HepG2 (cell line): Measurements from ENCODE around the gene TDRD3. TPM values are rescaled to one million over a fixed set of nuclear protein-coding genes. Genes with fewer than 3 reads are reported as not detected.

ENCODE experiments used
- ATAC-seq: fragments of 200-7000 bp; cut with Tn5 transposase; 3 replicates; pipeline ENCODE4 v1.9.1; 2020; ENCODE audit warnings: mild to moderate bottlenecking, moderate library complexity
- BruUV-seq: library from RNA; stranded (reverse); fragments of 400-500 nt; replicated peaks from 2 replicates; lab custom pipeline; 2021; lab: Mats Ljungman, UMichigan
- CTCF ChIA-PET: fragments of 300-600 bp; formaldehyde crosslinking; extraction: SDS; loops from one replicate; lab custom pipeline; 2021; ENCODE audit warnings: low total read pairs, inconsistent platforms, low intra/inter-chr PET ratio; lab: Yijun Ruan, JAX
- POLR2A ChIA-PET: fragments of 350-600 bp; sonication (Branson Sonifier 250); formaldehyde crosslinking; loops from one replicate; lab custom pipeline; 2020; ENCODE audit warnings: antibody characterized with exemption, inconsistent platforms; lab: Yijun Ruan, JAX
- DNase-seq: peaks from one replicate; pipeline ENCODE4 v3.0.0-alpha.2; 2015; ENCODE audit warnings: low spot score
- FAIRE-seq: peaks from 3 replicates; lab custom pipeline; 2011; peaks lifted over from hg19 to GRCh38; lab: Jason Lieb, UNC
- H2AFZ ChIP-seq: one replicate; pipeline ENCODE4 v1.6.1; 2011; ENCODE audit warnings: low read length, inconsistent platforms
- H3K27ac ChIP-seq: fragments of 300-600 bp; 3 replicates; pipeline ENCODE4 v1.8.0; 2011; ENCODE audit warnings: mixed run types, mild to moderate bottlenecking, mixed read lengths, low read length, inconsistent platforms; ENCODE audit not compliant: insufficient read depth; ENCODE audit errors: extremely low read length
- H3K27me3 ChIP-seq, 2 experiments: fragments of 200-600 bp in 1 of 2; 2 replicates in 1 of 2; 3 replicates in 1 of 2; pipeline versions ENCODE4 v1.6.0 to v1.8.0; 2011; ENCODE audit warnings: low read length in 2 of 2, mild to moderate bottlenecking in 2 of 2, moderate library complexity in 2 of 2, inconsistent platforms in 1 of 2; ENCODE audit not compliant: insufficient read depth in 2 of 2, control insufficient read depth in 1 of 2
- H3K36me3 ChIP-seq, 2 experiments: fragments of 200-600 bp in 1 of 2; replicated peaks in 1 of 2; 2 replicates in 1 of 2; 3 replicates in 1 of 2; pipeline versions ENCODE4 v1.5.1 to v1.8.0; 2011; ENCODE audit warnings: low read length in 2 of 2, inconsistent platforms in 1 of 2; ENCODE audit not compliant: insufficient read depth in 2 of 2, control insufficient read depth in 1 of 2
- H3K4me1 ChIP-seq: 2 replicates; pipeline ENCODE4 v1.5.1; 2012; ENCODE audit warnings: low read length, inconsistent platforms; ENCODE audit not compliant: insufficient read depth
- H3K4me2 ChIP-seq: 2 replicates; pipeline ENCODE4 v1.6.0; 2011; ENCODE audit warnings: low read depth, low read length, inconsistent platforms
- H3K4me3 ChIP-seq, 3 experiments: fragments of 200-600 bp in 1 of 3; sonication (generic), shearing (Covaris generic) in 1 of 3; replicated peaks in 1 of 3; 2 replicates each; pipeline ENCODE4 v1.5.1; 2011 to 2016; ENCODE audit warnings: low read length in 3 of 3, inconsistent platforms in 2 of 3, low read depth in 2 of 3, mild to moderate bottlenecking in 2 of 3, control low read depth in 1 of 3, mixed read lengths in 1 of 3; ENCODE audit not compliant: insufficient read depth in 1 of 3
- H3K79me2 ChIP-seq: one replicate; pipeline ENCODE4 v1.6.1; 2011; ENCODE audit warnings: low read length, inconsistent platforms; ENCODE audit not compliant: insufficient read depth
- H3K9ac ChIP-seq: 2 replicates; pipeline ENCODE4 v1.6.0; 2011; ENCODE audit warnings: mild to moderate bottlenecking, low read depth, low read length, inconsistent platforms; ENCODE audit not compliant: insufficient read depth
- H3K9me3 ChIP-seq: 2 replicates; pipeline ENCODE4 v1.5.1; 2012; ENCODE audit warnings: mild to moderate bottlenecking, low read length
- H4K20me1 ChIP-seq: 2 replicates; pipeline ENCODE4 v1.6.0; 2011; ENCODE audit warnings: inconsistent platforms, mild to moderate bottlenecking, low read length, moderate library complexity; ENCODE audit not compliant: insufficient read depth
- IRX3 ChIP-seq: sonication (generic); formaldehyde crosslinking; IDR thresholded peaks from 2 replicates; pipeline ENCODE4 v1.8.1; 2023; ENCODE audit warnings: mild to moderate bottlenecking, low read depth, missing genetic modification reagents, borderline replicate concordance
- JUN ChIP-seq: sonication (generic); formaldehyde crosslinking; IDR thresholded peaks from 2 replicates; pipeline ENCODE4 v1.4.0; 2020; ENCODE audit warnings: mild to moderate bottlenecking, missing genetic modification reagents
- MAFG ChIP-seq: sonication (generic); formaldehyde crosslinking; IDR thresholded peaks from 2 replicates; pipeline ENCODE4 v1.5.1; 2020; ENCODE audit warnings: mild to moderate bottlenecking, missing genetic modification reagents
- MIXL1 ChIP-seq: IDR thresholded peaks from 2 replicates; pipeline ENCODE4 v1.6.1; 2016
- MTA1 ChIP-seq: sonication (generic); formaldehyde crosslinking; IDR thresholded peaks from 2 replicates; pipeline ENCODE4 v1.4.0; 2020; ENCODE audit warnings: missing genetic modification reagents, mild to moderate bottlenecking, borderline replicate concordance
- NCOR1 ChIP-seq: fragments of 200-600 bp; sonication (generic); IDR thresholded peaks from 2 replicates; pipeline ENCODE4 v1.7.0; 2017; ENCODE audit warnings: antibody characterized with exemption, low read length, borderline replicate concordance
- RBM39 ChIP-seq: fragments of 200-400 bp; formaldehyde crosslinking; IDR thresholded peaks from one replicate; pipeline ENCODE4 v1.6.1; 2018; ENCODE audit warnings: antibody characterized with exemption, mild to moderate bottlenecking, low read depth, low read length; ENCODE audit not compliant: poor library complexity, severe bottlenecking
- TAF15 ChIP-seq: fragments of 200-400 bp; formaldehyde crosslinking; IDR thresholded peaks from one replicate; pipeline ENCODE4 v1.6.1; 2018; ENCODE audit warnings: mild to moderate bottlenecking, low read depth, low read length; ENCODE audit not compliant: poor library complexity, severe bottlenecking
- ZBTB7B ChIP-seq: sonication (generic); formaldehyde crosslinking; IDR thresholded peaks from 2 replicates; pipeline ENCODE4 v1.4.0; 2020; ENCODE audit warnings: missing genetic modification reagents
- ZFP62 ChIP-seq: sonication (generic); formaldehyde crosslinking; IDR thresholded peaks from 2 replicates; pipeline ENCODE4 v1.4.0; 2020; ENCODE audit warnings: missing genetic modification reagents
- ZNF329 ChIP-seq: sonication (generic); formaldehyde crosslinking; IDR thresholded peaks from 2 replicates; pipeline ENCODE4 v1.9.0; 2021; ENCODE audit warnings: low read depth, mild to moderate bottlenecking, missing genetic modification reagents
- ZNF781 ChIP-seq: sonication (generic); formaldehyde crosslinking; IDR thresholded peaks from 2 replicates; pipeline ENCODE4 v1.5.1; 2020; ENCODE audit warnings: borderline replicate concordance, mild to moderate bottlenecking, missing genetic modification reagents; ENCODE audit errors: not compliant biosample characterization
- WGBS: methylation state at CpG from one replicate; pipeline ENCODE4 v1.1.6; 2017; ENCODE audit warnings: low lambda C conversion rate; 5-methylcytosine and 5-hydroxymethylcytosine counted together
- in situ Hi-C: cut with HindIII; loops from 2 replicates; pipeline ENCODE4 v1.10.0; 2017; ENCODE audit warnings: low pct_unique_long_range_greater_than_20kb; ENCODE audit not compliant: extremely low pct_ligation_motif_present
- intact Hi-C: fragments of 100-400 bp; cut with micrococcal nuclease; formaldehyde crosslinking; loops from one replicate; pipeline ENCODE4 v1.10.0; 2022; ENCODE audit not compliant: unreplicated experiment
- polyA plus RNA-seq, 8 experiments: library from polyadenylated mRNA; depleted of rRNA in 3 of 8; stranded (reverse) in 7 of 8; unstranded in 1 of 8; fragments of >200 nt; fragmentation: Illumina TruSeq in 4 of 8; extraction: Trizol in 4 of 8; gene quantifications; 2 replicates each; pipeline versions ENCODE4 v1.2.1 to v1.2.3, GENCODE V29; 2011 to 2016; ENCODE audit warnings: low read depth in 4 of 8, missing spikeins in 1 of 8, mixed read lengths in 1 of 8; ENCODE audit not compliant: insufficient read depth in 1 of 8
- total RNA-seq, 5 experiments: library from RNA; depleted of rRNA; stranded (reverse); fragments of >200 nt; fragmentation: Illumina TruSeq; extraction: Trizol; gene quantifications; 2 replicates each; pipeline ENCODE4 v1.2.3, GENCODE V29; 2016; ENCODE audit warnings: low read depth in 1 of 5

TDRD3 gene
- total and polyA plus RNA-seq, 2 of the 13 experiments (the other 11 are each of a cell fraction or from before 2014, with no cell fraction given): 4.7 to 11.8 TPM

DNA sequence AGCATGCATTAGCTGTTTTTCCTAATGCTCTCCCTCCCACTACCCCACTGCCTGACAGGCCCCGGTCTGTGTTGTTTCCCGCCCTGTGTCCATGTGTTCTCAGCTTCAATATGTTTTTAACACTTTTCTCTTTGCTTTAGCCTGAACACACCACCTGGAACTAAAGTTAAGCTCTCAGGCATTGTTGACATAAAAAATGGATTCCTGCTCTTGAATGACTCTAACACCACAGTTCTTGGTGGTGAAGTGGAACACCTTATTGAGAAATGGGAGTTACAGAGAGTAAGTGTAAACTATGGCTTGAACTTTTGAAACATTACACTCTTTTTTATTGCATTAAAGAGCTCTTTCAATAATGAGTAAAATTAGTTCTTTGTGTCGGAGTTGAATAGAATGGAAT lies 70.1 kb downstream of the TDRD3 start:
- BruUV-seq: no TSS peak
- CTCF ChIA-PET: no interaction called here
- no peak overlapping the region for H3K27ac ChIP-seq
- H3K4me2 ChIP-seq: no peak overlapping the region
- H3K9me3 ChIP-seq: no peaks in the 10 kb centered on the region
- H3K4me1 ChIP-seq: no peaks in the 10 kb centered on the region
- no peak for ATAC-seq
- no peak overlapping the region for H3K4me3 ChIP-seq
- no peaks in the 10 kb centered on the region for H3K79me2 ChIP-seq
- no peaks in the 10 kb centered on the region for H4K20me1 ChIP-seq
- H2AFZ ChIP-seq: no peak overlapping the region
- no peak for FAIRE-seq
- POLR2A ChIA-PET: no interaction called here
- TF ChIP-seq ZBTB7B (CRISPR knock-in tag) (no peak), RBM39 (no peak), MAFG (CRISPR knock-in tag) (no peak), IRX3 (no peak), MIXL1 (CRISPR knock-in tag) (no peak), TAF15 (no peak)
- 96% methylated on average over 3 of the region's 3 CpGs for WGBS
- no peak overlapping the region for H3K9ac ChIP-seq
- no peak for DNase-seq
- intact Hi-C loops (no loop called here), in situ Hi-C loops (no loop called here)
- no peaks in the 10 kb centered on the region; a peak in 1 of 5 replicates for H3K36me3 ChIP-seq
- H3K27me3 ChIP-seq: no peaks in the 10 kb centered on the region

DNA sequence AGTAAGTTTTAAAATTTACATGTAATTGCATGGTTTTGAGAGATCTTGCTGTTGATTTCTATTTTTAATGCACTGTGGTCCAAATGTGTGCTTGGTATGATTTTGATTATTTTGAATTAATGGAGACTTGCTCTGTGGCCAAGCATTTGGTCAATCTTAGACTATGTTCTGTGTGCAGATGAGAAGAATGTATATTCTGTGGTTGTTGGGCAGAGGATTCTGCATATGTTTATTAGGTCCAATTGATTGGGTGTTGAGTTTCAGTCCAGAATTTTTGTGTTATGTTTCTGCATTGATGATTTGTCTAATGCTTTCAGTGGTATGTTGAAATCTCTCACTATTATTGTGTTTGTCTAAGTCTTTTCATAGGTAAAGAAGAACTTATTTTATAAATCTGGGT lies 82.3 kb downstream of the TDRD3 start:
- H3K4me1 ChIP-seq: no peaks in the 10 kb centered on the region
- no peak overlapping the region for H3K27ac ChIP-seq
- H3K9me3 ChIP-seq: no peaks in the 10 kb centered on the region
- no peaks in the 10 kb centered on the region for H3K27me3 ChIP-seq
- H3K79me2 ChIP-seq: no peaks in the 10 kb centered on the region
- no peak overlapping the region for H2AFZ ChIP-seq
- H3K4me3 ChIP-seq: no peak overlapping the region
- intact Hi-C loops (no loop called here), in situ Hi-C loops (no loop called here)
- no peaks in the 10 kb centered on the region for H4K20me1 ChIP-seq
- no peaks in the 10 kb centered on the region for H3K36me3 ChIP-seq
- POLR2A ChIA-PET: no interaction called here
- CTCF ChIA-PET: no interaction called here
- no peak for FAIRE-seq
- no peak overlapping the region for H3K9ac ChIP-seq
- no peak overlapping the region for H3K4me2 ChIP-seq
- ATAC-seq: no peak
- BruUV-seq: no TSS peak
- DNase-seq: no peak
- TF ChIP-seq NCOR1 (no peak), ZNF781 (CRISPR knock-in tag) (no peak), MTA1 (no peak), ZNF329 (CRISPR knock-in tag) (no peak), ZFP62 (no peak), JUN (CRISPR knock-in tag) (no peak)
